ENCODE results near the gene SKOR1.

Gene SKOR1

GRCh38 chr15:67824976-67825880 lies at the start of gene SKOR1:
Gene SKOR1 (plus strand): TSS chr15:67825509. CDS start chr15:67825603, 94 bp downstream.
- no peak for DNase-seq (ENCODE audit: low read depth, low spot score)
- peak within 1 kb of the TSS; percentile 23 for H3K4me3 ChIP-seq (ENCODE audit: low read depth, low read length)
- CTCF ChIA-PET, result interaction anchor here (0.5 to 1.6 kb wide), 3 partner anchors 11 to 63 kb away, joined by 3 to 6 read pairs (median 4); no protein-coding TSS in a partner anchor
- no peak for TF ChIP-seq CTCF (IDR thresholded peaks at IDR 0.05; ENCODE audit: insufficient read depth, low read length, missing control alignments)
- POLR2A ChIA-PET, result no interaction called here

GRCh38 chr15:67775998-67776397 lies 49.3 kb upstream of the SKOR1 start:
- POLR2A ChIA-PET, result no interaction called here
- CTCF ChIA-PET, result no interaction called here

GRCh38 chr15:67776600-67776999 lies 48.7 kb upstream of the SKOR1 start:
- H3K4me3 ChIP-seq (ENCODE audit: low read depth, low read length), result no peak overlapping the region
- CTCF ChIA-PET, result no interaction called here
- DNase-seq (ENCODE audit: low read depth, low spot score), result no peak
- no peak for TF ChIP-seq CTCF (IDR thresholded peaks at IDR 0.05; ENCODE audit: insufficient read depth, low read length, missing control alignments)
- POLR2A ChIA-PET, result no interaction called here

More at GRCh38 chr15:67775998-67776397, 49.3 kb upstream of the SKOR1 start:
- TF ChIP-seq CTCF (IDR thresholded peaks at IDR 0.05; ENCODE audit: insufficient read depth, low read length, missing control alignments), result no peak
- H3K4me3 ChIP-seq (ENCODE audit: low read depth, low read length), result no peak overlapping the region
- no peak for DNase-seq (ENCODE audit: low read depth, low spot score)

GRCh38 chr15:67777071-67777470 lies 48.2 kb upstream of the SKOR1 start:
- ChIA-PET POLR2A (no interaction called here), CTCF (no interaction called here)
- no peak for TF ChIP-seq CTCF (IDR thresholded peaks at IDR 0.05; ENCODE audit: insufficient read depth, low read length, missing control alignments)
- no peak overlapping the region for H3K4me3 ChIP-seq (ENCODE audit: low read depth, low read length)
- no peak for DNase-seq (ENCODE audit: low read depth, low spot score)

- POLR2A ChIA-PET, result no interaction called here
- DNase-seq (ENCODE audit: low read depth, low spot score), result no peak
- TF ChIP-seq CTCF (IDR thresholded peaks at IDR 0.05; ENCODE audit: insufficient read depth, low read length, missing control alignments), result no peak
- H3K4me3 ChIP-seq (ENCODE audit: low read depth, low read length), result no peak overlapping the region
- CTCF ChIA-PET, result no interaction called here
Measured at GRCh38 chr15:67777773-67778172, 47.5 kb upstream of the SKOR1 start.

- no peak for TF ChIP-seq CTCF (IDR thresholded peaks at IDR 0.05; ENCODE audit: insufficient read depth, low read length, missing control alignments)
- ChIA-PET CTCF (no interaction called here), POLR2A (no interaction called here)
- no peak overlapping the region for H3K4me3 ChIP-seq (ENCODE audit: low read depth, low read length)
- DNase-seq (ENCODE audit: low read depth, low spot score), result no peak
Measured at GRCh38 chr15:67778968-67779548, 46.3 kb upstream of the SKOR1 start.
